Stimulated activated CD4-positive, alpha-beta T cell treated with anti-CD3 and anti-CD28 coated beads, Interleukin-15, amount 100 ng/mL, for 1 hour (primary cell): Measurements from ENCODE around the gene ATP4B.

ENCODE experiments used
- DNase-seq, 2 donors: peaks; one replicate each; pipeline ENCODE4 v3.0.0-alpha.2; 2020; ENCODE audit warnings: low read depth in 1 of 2, low spot score in 1 of 2

The ATP4B gene

DNA sequence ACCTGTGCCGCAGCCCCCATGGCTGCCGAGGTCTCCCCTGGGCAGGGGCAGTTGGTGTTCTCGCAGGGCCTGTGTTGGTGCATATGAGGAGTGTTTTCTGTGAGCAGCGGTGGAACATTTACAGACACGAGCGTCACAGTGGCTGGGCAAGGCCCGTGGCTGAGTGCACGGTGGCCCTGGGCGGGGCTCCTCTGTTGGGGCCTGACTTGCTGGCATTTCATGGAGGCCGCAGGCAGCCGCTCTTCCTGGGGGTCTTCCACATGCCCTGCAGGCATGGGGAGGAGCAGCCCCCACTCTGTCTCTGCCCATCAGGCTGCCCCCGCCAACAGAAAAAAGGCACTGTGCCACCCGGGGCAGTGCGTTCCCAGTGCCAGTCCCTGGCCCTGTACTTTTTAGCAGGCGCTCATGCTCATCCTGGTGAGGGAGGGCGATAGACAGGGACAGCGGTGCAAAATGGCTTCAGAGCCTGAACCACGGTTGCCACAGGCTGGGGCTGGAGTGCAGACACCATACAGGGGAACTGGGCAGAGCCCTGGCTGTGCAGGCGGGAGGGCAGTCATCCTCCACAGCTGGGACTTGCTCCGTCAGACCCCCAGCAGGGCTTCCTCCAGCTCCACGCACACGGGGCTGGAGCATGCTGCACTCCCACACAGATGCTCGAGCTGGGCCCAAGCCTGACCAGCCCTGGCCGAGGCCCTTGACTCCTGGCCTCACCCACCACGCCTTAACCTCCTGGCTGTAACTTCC is 49.9 kb downstream of the ATP4B start:
- no peak for DNase-seq

DNA sequence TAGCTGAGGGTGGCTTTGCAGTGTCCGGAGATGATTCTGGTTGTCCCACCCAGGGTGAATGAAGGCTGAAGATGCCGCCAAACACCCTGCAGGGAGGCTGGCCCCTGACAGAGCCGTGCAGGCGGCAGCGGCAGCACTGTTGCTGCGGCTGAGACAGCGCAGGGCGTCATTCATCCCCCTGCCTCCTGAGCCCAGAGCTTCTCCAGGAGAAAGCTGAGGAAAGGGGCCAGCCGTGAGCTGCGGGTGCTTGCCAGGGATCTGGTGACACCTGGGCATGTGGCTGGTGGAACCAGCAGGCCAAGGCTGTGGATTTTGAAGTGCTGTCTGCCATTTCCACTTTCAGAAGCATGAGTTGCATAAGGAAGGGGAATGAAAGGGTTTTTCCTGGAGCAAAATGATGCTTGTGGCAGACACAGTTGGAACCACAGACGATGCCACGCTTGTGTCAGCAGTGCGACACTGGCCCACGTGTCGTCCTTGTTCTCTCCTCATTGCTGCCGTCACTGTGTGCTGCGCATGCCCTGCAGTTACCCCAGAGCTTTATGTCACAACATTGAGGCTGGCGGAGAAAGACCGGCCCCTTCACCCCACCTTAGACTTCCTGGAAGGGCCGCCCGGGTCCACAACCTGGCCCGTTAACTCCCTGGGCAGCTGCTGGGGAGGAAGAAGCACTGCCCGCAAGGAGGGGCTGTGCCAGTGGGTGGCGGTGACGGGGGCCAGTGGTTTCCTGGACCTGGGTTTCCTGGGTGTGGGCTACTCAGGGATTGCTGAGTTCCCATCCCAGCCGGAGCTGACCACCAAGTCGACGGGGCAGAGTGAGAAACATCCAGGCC is 50.7 kb downstream of the ATP4B start:
- no peak for DNase-seq

DNA sequence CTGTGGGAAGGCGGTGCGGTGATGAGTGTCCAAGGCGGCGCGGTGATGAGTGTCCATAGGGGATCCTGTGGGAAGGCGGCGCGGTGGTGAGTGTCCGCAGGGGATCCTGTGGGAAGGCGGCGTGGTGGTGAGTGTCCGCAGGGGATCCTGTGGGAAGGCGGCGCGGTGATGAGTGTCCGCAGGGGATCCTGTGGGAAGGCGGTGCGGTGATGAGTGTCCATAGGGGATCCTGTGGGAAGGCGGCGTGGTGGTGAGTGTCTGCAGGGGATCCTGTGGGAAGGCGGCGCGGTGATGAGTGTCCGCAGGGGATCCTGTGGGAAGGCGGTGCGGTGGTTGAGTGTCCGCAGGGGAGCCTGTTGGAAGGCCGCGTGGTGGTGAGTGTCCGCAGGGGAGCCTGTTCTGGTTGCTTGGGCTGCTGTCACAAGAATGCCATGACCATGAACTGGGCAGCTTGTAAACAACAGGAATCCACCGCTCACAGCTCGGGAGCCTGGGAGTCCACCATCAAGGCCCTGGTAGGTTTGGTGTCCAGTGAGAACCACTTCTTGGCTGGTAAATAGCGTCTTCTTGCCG is 52.0 kb downstream of the ATP4B start:
- DNase-seq, result no peak

DNA sequence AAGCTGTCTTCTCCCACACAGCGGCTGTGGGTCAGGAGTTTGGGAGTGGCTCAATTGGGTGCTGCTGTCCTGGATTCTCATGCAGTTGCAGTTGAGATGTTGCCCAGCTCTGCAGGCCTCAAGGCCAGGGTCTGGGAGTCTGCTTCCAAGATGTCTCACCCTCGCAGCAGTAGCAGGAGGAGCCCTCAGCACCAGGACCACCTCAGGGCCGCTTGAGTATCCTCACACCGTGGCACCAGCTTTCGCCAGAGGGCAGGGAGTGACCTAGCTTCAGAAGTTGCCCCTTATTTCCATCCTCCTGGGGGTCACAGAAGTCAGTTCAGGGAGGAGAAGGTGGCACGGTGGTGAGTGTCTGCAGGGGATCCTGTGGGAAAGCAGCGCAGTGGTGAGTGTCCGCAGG is 52.5 kb downstream of the ATP4B start:
- DNase-seq, result no peak

DNA sequence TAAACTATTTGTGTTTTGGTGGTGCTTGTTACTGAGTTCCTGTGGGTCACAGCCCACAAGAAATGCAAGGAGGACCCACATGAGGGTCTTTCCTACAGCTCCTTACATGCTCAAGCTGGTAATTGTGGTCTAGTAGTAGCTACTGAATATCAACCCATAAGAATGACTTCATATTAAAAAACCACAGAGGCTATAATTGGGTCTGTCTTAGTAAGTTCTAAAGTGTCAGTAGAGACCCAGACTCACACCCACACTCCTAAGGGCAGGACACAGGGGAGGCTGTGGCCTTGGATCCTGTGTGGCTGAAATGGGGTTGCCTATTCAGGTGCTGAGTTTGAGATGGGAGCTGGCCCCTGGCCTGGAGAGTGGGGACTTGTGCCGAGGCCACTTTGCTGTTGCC is 53.8 kb downstream of the ATP4B start:
- no peak for DNase-seq

DNA sequence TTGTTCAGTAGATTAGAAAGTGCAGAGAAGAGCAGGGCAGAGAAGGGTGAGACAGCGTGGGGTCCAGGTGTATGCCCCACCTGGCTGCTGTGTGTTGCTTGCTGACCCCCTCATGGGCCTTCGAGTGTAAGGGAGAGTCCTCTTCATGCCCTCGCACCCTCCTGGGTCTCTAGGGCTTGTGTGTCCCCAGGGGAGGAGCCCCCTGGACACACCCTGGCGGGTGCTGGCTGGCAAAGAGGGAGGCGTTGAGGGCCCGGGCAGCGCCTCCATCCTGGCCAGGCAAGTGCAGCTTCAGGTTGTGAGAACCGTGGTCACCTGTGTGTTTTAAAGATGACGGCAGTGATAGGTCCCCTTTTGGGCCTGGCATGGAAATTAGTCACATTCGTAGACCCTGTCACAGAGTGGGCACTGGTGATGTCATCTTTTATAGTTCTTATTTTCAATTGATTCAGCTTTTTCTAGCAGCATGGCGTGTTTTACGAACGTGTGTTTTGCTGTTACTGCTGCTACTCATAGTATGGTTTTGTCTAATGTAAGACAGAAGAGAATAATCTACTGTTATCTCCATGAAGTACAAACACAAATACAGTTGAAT is 54.8 kb downstream of the ATP4B start:
- no peak for DNase-seq

DNA sequence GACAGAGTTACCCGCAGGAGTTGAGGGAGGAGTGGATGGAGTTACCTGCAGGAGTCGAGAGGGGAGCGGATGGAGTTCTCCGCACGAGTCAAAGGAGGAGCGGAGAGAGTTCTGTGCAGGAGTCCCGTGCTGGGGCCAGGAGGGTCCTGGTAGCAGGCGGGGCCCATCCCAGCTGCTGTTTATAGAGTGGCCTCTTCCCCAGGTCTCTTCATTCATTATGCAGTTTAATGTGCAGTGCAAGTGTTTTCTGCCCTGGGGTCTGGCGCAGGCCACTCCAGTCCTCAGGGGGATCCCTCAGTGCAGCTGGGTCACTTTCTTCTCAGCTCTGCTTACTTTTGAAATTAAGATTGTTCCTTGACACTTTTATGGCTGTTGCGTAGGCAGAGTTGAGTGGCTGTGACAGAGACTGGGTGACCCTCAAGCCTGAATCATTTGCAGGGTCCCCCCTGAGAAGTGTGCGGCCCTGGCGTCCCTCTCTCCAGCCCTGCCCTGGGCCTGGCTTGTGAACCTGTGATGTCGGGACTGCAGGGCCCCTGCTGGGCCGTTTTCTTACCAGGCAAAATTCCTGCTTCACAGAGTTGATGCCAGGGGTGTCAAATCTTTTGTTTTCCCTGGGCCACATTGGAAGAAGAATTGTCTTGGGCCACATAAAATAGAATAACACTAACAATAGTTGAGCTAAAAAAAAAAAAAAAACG is 55.6 kb downstream of the ATP4B start:
- no peak for DNase-seq

DNA sequence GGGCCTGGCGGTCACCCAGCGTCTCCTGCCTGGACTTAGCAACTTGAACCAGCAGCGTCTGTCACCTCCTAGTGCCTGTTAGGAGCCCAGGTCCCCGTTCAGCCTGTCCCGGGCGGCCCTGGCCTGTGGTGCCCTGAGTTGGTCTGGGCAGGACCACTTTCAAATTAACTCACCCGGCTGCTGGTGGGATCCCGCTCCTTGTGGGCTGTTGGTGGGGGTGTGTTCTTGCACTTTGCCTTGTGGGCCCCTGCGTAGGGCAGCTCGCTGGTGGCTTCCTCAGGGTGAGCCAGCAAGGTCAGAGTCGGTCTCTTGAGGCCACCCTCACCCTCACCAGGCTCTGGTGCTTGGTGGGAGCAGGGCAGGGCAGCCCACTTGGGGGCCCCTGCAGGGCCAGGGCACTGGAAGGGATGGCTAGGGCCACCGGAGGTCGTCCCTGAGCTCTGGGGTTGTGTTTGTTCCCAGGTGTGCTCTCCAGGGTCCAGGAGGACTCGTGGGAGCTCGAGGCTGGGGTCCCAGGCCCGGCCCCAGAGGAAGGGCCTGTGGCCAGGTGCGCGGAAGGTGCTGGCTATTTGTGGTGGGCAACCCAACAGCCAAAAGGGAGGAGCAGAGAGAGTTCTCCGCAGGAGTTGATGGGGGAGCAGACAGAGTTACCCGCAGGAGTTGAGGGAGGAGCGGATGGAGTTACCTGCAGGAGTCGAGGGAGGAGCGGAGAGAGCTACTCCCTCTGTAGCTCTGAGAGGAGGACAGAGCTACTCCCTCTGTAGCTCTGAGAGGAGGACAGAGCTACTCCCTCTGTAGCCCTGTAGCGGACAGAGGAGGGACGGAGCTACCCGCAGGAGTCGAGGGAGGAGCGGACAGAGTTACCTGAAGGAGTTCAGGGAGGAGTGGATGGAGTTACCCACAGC is 56.6 kb downstream of the ATP4B start:
- DNase-seq, result no peak

DNA sequence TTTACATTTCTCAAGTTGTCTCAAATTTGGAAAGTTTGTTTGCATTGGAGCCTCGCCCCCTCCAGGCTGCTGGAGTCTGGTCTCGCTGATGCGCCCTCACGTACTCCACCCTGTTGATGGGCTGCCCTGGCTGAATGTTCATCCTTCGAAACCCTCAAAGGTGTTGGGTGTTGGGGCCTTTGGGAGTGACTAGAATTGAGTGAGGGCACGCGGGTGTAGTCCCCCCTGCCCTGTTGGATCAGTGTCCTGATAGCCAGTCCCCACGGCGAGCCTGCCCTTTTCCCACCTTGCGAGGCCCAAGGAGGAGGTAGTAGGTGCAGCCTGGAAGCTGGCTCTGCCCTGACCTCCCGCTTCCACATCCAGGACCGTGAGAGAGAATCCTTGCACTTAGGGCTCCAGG is 58.6 kb downstream of the ATP4B start:
- DNase-seq, result no peak
